ENCODE results near the gene HLA-DMB. TPM values are rescaled to one million over a fixed set of nuclear protein-coding genes. Genes with fewer than 3 reads are reported as not detected.
A peak's percentile ranks its signal among the peaks of the same experiment; 100 is the strongest.

Gene HLA-DMB
- total RNA-seq, 2 donors from 2014 or later, result 6.7 to 28.8 TPM

- TF ChIP-seq, protein P1, sequence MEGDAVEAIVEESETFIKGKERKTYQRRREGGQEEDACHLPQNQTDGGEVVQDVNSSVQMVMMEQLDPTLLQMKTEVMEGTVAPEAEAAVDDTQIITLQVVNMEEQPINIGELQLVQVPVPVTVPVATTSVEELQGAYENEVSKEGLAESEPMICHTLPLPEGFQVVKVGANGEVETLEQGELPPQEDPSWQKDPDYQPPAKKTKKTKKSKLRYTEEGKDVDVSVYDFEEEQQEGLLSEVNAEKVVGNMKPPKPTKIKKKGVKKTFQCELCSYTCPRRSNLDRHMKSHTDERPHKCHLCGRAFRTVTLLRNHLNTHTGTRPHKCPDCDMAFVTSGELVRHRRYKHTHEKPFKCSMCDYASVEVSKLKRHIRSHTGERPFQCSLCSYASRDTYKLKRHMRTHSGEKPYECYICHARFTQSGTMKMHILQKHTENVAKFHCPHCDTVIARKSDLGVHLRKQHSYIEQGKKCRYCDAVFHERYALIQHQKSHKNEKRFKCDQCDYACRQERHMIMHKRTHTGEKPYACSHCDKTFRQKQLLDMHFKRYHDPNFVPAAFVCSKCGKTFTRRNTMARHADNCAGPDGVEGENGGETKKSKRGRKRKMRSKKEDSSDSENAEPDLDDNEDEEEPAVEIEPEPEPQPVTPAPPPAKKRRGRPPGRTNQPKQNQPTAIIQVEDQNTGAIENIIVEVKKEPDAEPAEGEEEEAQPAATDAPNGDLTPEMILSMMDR (IDR thresholded peaks at IDR 0.05), result no peak
- Histone ChIP-seq H3K4me1 (peaks cover 3% of the 10 kb centered on the region), H3K4me3 (no peak overlapping the region), H3K9ac (ENCODE audit: low read depth in 2 of 2, low read length in 2 of 2) (no peak overlapping the region), H3K27me3 (no peaks in the 10 kb centered on the region), H3K27ac (no peak overlapping the region), H3K36me3 (no peaks in the 10 kb centered on the region), H3K9me3 (no peaks in the 10 kb centered on the region)
- DNase-seq, result no peak
- intact Hi-C loops (cut with DNase I), result no loop called here
Measured at GRCh38 chr6:32950449-32950848, 9.6 kb upstream of the HLA-DMB start.

DNA sequence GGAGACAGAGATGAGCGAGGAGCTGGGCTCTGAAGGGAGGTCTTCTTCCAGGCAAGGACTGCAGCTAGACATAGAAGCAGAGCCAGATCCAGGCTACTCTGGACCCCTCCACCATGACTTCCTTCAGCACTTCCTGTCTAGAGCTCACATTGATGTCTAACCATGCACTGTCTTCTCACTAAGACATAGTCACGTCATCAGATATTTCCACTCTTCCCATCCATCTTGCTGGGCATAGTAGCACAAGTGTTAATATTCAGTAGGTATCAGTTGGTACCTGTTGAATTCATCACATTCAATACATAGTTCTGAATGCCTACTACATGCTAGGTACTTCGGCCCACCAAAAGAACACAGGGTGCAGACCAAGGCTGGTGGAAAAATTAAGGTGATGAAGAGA lies 9.2 kb upstream of the HLA-DMB start:
- DNase-seq, result no peak
- Histone ChIP-seq H3K27me3 (no peaks in the 10 kb centered on the region), H3K4me1 (peaks cover 3% of the 10 kb centered on the region), H3K9me3 (no peaks in the 10 kb centered on the region), H3K27ac (no peak overlapping the region), H3K9ac (ENCODE audit: low read depth in 2 of 2, low read length in 2 of 2) (no peak overlapping the region), H3K36me3 (no peaks in the 10 kb centered on the region), H3K4me3 (no peak overlapping the region)
- intact Hi-C loops (cut with DNase I), result no loop called here
- TF ChIP-seq, protein P1 (IDR thresholded peaks at IDR 0.05), result no peak

- Histone ChIP-seq H3K9me3 (no peaks in the 10 kb centered on the region), H3K27ac (no peak overlapping the region), H3K27me3 (no peaks in the 10 kb centered on the region), H3K4me3 (no peak overlapping the region), H3K4me1 (peaks cover 6% of the 10 kb centered on the region), H3K36me3 (no peaks in the 10 kb centered on the region), H3K9ac (ENCODE audit: low read depth in 2 of 2, low read length in 2 of 2) (no peak overlapping the region)
- TF ChIP-seq, protein P1 (IDR thresholded peaks at IDR 0.05), result no peak
- intact Hi-C loops (cut with DNase I), result loop anchor here (5.0 kb wide), 1 partner anchor 62 kb away; no protein-coding TSS in a partner anchor
- no peak for DNase-seq
Measured at GRCh38 chr6:32949113-32949512, 8.3 kb upstream of the HLA-DMB start.

GRCh38 chr6:32947552-32948465 lies 7.0 kb upstream of the HLA-DMB start:
- TF ChIP-seq, protein P1 (IDR thresholded peaks at IDR 0.05), result peak; percentile 69
- H3K27me3 ChIP-seq, result no peaks in the 10 kb centered on the region
- H3K4me3 ChIP-seq, result no peak overlapping the region
- H3K27ac ChIP-seq, result no peak overlapping the region
- H3K36me3 ChIP-seq, result no peaks in the 10 kb centered on the region
- peaks cover 3% of the 10 kb centered on the region for H3K4me1 ChIP-seq
- H3K9ac ChIP-seq (ENCODE audit: low read depth in 2 of 2, low read length in 2 of 2), result no peak overlapping the region
- intact Hi-C loops (cut with DNase I), result loop anchor here (5.0 kb wide), 1 partner anchor 61 kb away; no protein-coding TSS in a partner anchor
- no peaks in the 10 kb centered on the region for H3K9me3 ChIP-seq
- DNase-seq, result peak; percentile 70

DNA sequence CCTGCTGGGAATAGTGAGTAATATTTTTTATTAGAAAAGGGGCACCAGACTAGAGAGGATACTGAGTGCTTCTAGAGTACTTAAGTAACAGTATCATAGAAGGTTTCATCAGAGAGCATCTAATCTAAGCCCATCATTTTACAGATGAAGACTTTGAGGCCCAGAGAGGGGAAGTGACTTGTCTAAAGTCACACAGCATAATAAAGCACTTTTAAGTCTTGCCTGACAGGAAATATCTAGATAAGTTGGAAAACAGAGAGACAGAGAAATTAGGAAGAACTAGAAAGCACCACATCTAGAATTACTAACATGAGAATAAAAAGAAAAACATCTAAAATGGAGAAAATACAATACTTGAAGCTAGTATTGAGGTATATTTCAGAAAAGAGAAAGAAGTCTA lies 6.1 kb upstream of the HLA-DMB start:
- no peak for DNase-seq
- peaks cover 3% of the 10 kb centered on the region for H3K4me1 ChIP-seq
- TF ChIP-seq, protein P1 (IDR thresholded peaks at IDR 0.05), result no peak
- no peaks in the 10 kb centered on the region for H3K36me3 ChIP-seq
- H3K4me3 ChIP-seq, result no peak overlapping the region
- no peaks in the 10 kb centered on the region for H3K27me3 ChIP-seq
- no peak overlapping the region for H3K9ac ChIP-seq (ENCODE audit: low read depth in 2 of 2, low read length in 2 of 2)
- no peak overlapping the region for H3K27ac ChIP-seq
- intact Hi-C loops (cut with DNase I), result loop anchor here (5.0 kb wide), 1 partner anchor 60 kb away; no protein-coding TSS in a partner anchor
- no peaks in the 10 kb centered on the region for H3K9me3 ChIP-seq

Measured in colonic mucosa (tissue), 4 donors.